Measurements from ENCODE around the gene PC.

DNA sequence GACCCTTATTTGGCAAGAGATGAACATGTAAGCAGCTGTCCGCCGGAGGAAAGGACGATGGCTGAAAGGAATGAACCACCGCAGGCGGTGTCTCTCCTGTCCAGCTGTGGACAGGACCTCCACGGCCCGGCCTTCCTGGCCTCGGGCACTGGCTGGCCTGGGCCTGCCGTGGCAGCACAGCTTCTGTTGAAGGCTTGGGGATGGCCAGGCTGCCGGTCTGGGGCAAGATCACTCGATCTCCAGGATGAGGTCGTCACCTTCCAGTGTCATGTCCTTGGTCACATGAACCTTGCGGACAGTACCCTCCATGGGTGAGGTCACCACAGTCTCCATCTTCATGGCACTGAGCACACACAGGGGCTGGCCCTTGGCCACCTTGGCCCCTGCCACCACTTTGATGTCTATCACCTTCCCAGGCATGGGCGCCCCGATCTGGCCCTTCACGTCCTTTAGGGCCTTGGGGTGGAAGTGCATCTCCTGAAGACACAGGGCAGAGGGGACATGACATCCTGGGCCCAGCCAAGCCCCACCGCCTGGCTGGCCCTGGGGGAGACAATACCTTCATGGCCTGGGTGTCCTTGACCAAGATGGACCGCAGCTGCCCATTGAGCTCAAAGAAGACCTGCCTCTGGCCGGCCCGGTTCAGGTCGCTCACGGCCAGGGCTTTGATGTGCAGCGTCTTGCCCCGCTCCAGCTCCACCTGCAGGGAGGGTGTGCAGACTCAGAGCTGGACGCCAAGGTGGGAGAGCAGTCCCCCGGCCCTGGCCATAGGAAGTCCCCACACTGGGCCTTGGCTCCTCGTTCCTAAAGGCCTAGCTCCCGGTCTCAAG, 109.3 kb downstream of the PC start:
- no peak for TF ChIP-seq POLR2AphosphoS5 (IDR thresholded peaks at IDR 0.05)
- no peak for TF ChIP-seq CTCF (IDR thresholded peaks at IDR 0.05)
- no peak for TF ChIP-seq POLR2A (IDR thresholded peaks at IDR 0.05)
- no peak for TF ChIP-seq EP300 (IDR thresholded peaks at IDR 0.05)
